Neural cell (in vitro differentiated cells): Measurements from ENCODE around the gene SLC9C1.

Experiments
- EP300 ChIP-seq: fragments of 450-650 bp; conservative IDR thresholded peaks from 2 replicates; pipeline ENCODE4 v1.6.1; 2014; ENCODE audit warnings: antibody characterized with exemption, mild to moderate bottlenecking, moderate library complexity; ENCODE audit not compliant: poor library complexity, severe bottlenecking
- EZH2 ChIP-seq: fragments of 200-600, 300-800 bp; shearing (Covaris generic), sonication (generic); IDR thresholded peaks from 2 replicates; pipeline ENCODE4 v1.6.1; 2014; ENCODE audit warnings: antibody characterized with exemption, low read length, borderline replicate concordance, mild to moderate bottlenecking; ENCODE audit not compliant: insufficient read depth, poor library complexity, severe bottlenecking
- POLR2AphosphoS5 ChIP-seq: IDR thresholded peaks from 2 replicates; pipeline ENCODE4 v1.6.1; 2012
- RAD21 ChIP-seq: fragments of 450-650 bp; conservative IDR thresholded peaks from 2 replicates; pipeline ENCODE4 v1.6.1; 2014; ENCODE audit warnings: antibody characterized with exemption, mild to moderate bottlenecking, moderate library complexity
- TF ChIP-seq, protein P1 (sequence below): fragments of 450-650 bp; IDR thresholded peaks from 2 replicates; pipeline ENCODE4 v1.5.1; 2014; ENCODE audit warnings: antibody characterized with exemption, mild to moderate bottlenecking, moderate library complexity; ENCODE audit not compliant: poor library complexity, severe bottlenecking
- TF ChIP-seq, protein P2 (sequence below): IDR thresholded peaks from 2 replicates; pipeline ENCODE4 v1.6.1; 2012; ENCODE audit warnings: borderline replicate concordance

- TF ChIP-seq POLR2AphosphoS5: no peak
- TF ChIP-seq EP300: no peak
- TF ChIP-seq, protein P1, sequence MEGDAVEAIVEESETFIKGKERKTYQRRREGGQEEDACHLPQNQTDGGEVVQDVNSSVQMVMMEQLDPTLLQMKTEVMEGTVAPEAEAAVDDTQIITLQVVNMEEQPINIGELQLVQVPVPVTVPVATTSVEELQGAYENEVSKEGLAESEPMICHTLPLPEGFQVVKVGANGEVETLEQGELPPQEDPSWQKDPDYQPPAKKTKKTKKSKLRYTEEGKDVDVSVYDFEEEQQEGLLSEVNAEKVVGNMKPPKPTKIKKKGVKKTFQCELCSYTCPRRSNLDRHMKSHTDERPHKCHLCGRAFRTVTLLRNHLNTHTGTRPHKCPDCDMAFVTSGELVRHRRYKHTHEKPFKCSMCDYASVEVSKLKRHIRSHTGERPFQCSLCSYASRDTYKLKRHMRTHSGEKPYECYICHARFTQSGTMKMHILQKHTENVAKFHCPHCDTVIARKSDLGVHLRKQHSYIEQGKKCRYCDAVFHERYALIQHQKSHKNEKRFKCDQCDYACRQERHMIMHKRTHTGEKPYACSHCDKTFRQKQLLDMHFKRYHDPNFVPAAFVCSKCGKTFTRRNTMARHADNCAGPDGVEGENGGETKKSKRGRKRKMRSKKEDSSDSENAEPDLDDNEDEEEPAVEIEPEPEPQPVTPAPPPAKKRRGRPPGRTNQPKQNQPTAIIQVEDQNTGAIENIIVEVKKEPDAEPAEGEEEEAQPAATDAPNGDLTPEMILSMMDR: no peak
- TF ChIP-seq, protein P2, sequence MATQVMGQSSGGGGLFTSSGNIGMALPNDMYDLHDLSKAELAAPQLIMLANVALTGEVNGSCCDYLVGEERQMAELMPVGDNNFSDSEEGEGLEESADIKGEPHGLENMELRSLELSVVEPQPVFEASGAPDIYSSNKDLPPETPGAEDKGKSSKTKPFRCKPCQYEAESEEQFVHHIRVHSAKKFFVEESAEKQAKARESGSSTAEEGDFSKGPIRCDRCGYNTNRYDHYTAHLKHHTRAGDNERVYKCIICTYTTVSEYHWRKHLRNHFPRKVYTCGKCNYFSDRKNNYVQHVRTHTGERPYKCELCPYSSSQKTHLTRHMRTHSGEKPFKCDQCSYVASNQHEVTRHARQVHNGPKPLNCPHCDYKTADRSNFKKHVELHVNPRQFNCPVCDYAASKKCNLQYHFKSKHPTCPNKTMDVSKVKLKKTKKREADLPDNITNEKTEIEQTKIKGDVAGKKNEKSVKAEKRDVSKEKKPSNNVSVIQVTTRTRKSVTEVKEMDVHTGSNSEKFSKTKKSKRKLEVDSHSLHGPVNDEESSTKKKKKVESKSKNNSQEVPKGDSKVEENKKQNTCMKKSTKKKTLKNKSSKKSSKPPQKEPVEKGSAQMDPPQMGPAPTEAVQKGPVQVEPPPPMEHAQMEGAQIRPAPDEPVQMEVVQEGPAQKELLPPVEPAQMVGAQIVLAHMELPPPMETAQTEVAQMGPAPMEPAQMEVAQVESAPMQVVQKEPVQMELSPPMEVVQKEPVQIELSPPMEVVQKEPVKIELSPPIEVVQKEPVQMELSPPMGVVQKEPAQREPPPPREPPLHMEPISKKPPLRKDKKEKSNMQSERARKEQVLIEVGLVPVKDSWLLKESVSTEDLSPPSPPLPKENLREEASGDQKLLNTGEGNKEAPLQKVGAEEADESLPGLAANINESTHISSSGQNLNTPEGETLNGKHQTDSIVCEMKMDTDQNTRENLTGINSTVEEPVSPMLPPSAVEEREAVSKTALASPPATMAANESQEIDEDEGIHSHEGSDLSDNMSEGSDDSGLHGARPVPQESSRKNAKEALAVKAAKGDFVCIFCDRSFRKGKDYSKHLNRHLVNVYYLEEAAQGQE: no peak
- TF ChIP-seq EZH2: no peak
- TF ChIP-seq RAD21: no peak
These were observed 96.9 kb downstream of the SLC9C1 start for GRCh38 chr3:112197131-112197530.
